Muscle of back (tissue), 13 donors: ENCODE measurements around the gene PHLPP2. TPM values are rescaled to one million over a fixed set of nuclear protein-coding genes. Genes with fewer than 3 reads are reported as not detected.
A peak's percentile ranks its signal among the peaks of the same experiment; 100 is the strongest.

Experiments used
- DNase-seq, 3 donors: peaks; one replicate each; pipeline versions ENCODE4 v3.0.0 to v3.0.0-alpha.2; 2013
- long read RNA-seq, 9 donors: transcript quantifications; one replicate each; lab custom pipeline, GENCODE V29; 2026
- polyA plus RNA-seq, 10 donors: library from polyadenylated mRNA; unstranded; fragments of 120-200 nt; gene quantifications; one replicate each; pipeline ENCODE4 v1.2.1, GENCODE V29; 2013; ENCODE audit not compliant: insufficient read length in 10 of 10

Gene PHLPP2, protein sequence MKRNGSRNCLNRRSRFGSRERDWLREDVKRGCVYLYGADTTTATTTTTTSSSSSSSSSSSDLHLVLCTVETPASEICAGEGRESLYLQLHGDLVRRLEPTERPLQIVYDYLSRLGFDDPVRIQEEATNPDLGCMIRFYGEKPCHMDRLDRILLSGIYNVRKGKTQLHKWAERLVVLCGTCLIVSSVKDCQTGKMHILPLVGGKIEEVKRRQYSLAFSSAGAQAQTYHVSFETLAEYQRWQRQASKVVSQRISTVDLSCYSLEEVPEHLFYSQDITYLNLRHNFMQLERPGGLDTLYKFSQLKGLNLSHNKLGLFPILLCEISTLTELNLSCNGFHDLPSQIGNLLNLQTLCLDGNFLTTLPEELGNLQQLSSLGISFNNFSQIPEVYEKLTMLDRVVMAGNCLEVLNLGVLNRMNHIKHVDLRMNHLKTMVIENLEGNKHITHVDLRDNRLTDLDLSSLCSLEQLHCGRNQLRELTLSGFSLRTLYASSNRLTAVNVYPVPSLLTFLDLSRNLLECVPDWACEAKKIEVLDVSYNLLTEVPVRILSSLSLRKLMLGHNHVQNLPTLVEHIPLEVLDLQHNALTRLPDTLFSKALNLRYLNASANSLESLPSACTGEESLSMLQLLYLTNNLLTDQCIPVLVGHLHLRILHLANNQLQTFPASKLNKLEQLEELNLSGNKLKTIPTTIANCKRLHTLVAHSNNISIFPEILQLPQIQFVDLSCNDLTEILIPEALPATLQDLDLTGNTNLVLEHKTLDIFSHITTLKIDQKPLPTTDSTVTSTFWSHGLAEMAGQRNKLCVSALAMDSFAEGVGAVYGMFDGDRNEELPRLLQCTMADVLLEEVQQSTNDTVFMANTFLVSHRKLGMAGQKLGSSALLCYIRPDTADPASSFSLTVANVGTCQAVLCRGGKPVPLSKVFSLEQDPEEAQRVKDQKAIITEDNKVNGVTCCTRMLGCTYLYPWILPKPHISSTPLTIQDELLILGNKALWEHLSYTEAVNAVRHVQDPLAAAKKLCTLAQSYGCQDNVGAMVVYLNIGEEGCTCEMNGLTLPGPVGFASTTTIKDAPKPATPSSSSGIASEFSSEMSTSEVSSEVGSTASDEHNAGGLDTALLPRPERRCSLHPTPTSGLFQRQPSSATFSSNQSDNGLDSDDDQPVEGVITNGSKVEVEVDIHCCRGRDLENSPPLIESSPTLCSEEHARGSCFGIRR (N-terminal part only)
- polyA plus RNA-seq: 1 to 10 TPM; 4.9 to 7.8 (median 6.3) TPM
- long read RNA-seq, donor 1: 0 reads
- long read RNA-seq, donor 2: 0 reads
- long read RNA-seq, donor 3: 0 reads
- long read RNA-seq, donor 4: 0 reads
- long read RNA-seq, donor 5: 0 reads
- long read RNA-seq, donor 6, partial matches to known transcripts: 5 of 5 reads
- long read RNA-seq, donor 6, other reads (novel, unspliced or antisense): 0 of 5 reads
- long read RNA-seq, donor 7, full-length matches to known transcripts: 1 of 1 reads
- long read RNA-seq, donor 7, partial matches to known transcripts: 0 of 1 reads
- long read RNA-seq, donor 7, other reads (novel, unspliced or antisense): 0 of 1 reads
- long read RNA-seq, donor 8: 0 reads
- long read RNA-seq, donor 9: 0 reads

GRCh38 chr16:71724320-71724751 lies at the start of gene PHLPP2:
Gene PHLPP2 (minus strand): TSS chr16:71724701. CDS start chr16:71714795, 9,906 bp downstream.
- no peak for DNase-seq

DNA sequence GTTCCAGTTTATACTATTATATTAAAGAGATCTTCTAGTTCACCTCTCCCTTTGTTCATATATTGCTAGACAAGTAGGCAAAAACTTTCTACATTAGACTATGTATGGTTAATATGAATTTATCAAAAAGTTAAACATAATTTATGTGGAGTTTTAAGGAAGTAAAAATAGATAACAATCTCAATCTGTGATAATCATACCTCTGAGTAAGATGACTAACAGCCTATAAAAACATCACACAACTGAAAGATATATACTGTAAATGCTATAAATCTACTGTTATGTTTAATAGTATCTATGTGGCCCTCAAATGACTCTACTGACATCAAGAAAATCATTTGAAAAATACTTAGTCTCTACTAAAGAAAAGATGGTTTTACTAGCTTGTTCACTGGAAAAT lies 47.1 kb upstream of the PHLPP2 start:
- DNase-seq: no peak

DNA sequence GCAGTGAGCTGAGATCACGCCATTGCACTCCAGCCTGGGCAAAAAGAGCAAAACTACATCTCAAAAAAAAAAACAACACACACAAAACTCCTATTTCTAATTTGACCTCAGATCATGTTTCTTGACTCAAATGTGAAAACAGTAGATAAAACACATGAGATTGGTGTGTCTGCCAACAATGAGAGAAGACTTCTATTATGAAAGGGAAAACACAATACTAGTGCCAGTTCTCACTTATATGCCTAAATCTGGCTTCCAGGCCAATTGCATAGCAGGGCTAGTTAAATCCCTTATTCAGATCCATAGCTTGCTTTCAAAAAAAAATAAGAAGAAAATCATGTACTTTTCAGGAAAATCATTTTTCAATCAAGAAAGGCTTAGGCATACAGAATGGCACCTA lies 44.7 kb upstream of the PHLPP2 start:
- no peak for DNase-seq

DNA sequence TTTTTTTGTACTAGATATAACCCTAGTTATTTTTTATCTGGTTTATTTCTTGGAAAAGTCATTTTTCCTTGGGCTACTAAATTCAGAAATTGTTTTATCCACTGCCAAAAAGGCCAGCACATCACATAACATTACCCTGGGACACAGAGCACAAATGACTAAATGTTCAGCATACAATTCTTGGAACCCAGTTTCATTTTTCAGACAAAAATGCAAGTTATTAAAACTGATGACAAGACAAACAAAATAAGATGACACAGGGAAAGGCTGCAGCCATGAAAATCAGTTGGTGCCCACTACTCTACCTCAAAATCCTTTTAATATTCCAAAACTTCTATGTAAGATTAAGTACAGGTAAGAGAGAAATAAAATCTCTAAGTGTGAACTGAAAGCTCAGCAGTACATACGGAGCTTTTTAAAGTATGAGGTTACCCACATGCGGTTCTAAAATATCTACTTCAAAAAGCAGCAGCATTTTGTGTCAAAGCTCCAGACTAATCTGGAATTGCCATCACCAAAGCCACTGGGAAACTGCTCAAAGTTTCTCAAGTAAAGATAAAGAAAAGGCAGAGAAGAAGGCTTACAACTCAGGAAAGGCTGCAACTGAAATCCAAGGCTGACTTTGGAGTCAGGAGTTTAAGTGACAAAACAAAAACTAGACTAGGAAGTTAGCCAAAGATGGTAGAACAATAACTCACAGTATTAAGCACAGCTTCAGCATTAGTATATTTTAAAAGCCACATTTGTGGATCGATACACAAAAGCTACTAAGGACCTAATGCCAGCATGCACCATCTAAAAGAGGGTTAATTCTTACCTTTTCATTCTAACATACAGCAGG lies 42.8 kb upstream of the PHLPP2 start:
- no peak for DNase-seq

- DNase-seq: peak in 1 of 3 donors; percentile 49
Observed at GRCh38 chr16:71762186-71762585, 37.7 kb upstream of the PHLPP2 start.

DNA sequence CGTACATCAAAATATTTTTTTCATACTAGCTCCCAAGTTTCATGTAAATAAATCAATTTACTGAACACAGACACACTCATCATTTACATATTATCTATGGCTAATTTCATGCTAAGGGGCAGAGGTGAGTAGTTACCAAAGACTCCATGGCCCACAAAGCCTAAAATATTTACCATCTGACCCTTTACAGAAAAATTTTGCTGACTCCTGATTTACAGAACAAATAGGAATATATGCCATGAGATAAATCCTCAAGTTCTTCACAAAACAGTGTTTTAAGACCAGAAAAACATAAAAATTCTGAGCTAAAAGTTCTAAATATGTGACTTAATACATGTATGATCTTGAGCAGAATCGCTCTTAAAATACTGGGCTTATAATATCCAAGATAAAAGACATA lies 36.6 kb upstream of the PHLPP2 start:
- no peak for DNase-seq

GRCh38 chr16:71758293-71758760 lies 33.8 kb upstream of the PHLPP2 start:
- no peak for DNase-seq

DNA sequence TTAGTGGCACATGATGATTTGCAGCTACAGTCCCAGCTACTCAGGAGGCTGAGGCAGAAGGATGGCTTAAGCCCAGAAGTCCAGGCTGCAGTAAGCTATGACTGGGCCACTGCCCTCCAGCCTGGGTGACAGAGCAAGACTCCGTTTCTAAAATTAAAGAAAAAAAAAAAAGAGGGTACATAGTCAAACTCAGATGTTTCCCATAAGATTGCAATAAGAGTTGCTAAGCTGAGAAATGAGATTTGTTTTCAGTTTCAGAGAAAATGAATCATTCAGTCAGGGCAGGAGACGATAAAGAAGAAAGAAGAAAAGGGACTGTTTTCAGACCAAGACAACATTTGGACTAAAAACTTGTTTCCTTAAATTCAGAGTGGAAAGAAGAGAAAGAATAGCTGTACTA lies 30.2 kb upstream of the PHLPP2 start:
- no peak for DNase-seq

GRCh38 chr16:71754108-71754507 lies 29.6 kb upstream of the PHLPP2 start:
- DNase-seq: no peak

DNA sequence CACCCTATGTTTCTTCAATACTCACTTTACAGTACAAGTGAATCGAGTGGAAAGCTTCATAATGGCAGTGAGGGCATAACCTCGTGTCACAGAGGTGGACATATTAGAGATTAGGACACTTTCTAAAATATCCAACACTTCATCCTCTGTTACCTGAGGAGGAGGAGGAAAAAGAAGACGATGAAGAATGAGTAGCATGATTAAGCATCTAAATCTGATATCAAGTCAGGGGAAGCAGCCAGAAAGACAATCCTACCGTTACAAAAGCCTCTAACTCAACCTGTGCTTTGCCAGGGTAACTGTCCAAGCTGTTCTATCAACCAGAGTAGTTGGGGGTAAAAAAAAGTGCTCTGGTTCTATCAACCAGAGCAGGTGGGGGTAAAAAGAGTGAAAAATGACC lies 23.7 kb upstream of the PHLPP2 start:
- no peak for DNase-seq

GRCh38 chr16:71746442-71747046 lies 22.0 kb upstream of the PHLPP2 start:
- peak in 2 of 3 donors; percentile 9 to 23 for DNase-seq

DNA sequence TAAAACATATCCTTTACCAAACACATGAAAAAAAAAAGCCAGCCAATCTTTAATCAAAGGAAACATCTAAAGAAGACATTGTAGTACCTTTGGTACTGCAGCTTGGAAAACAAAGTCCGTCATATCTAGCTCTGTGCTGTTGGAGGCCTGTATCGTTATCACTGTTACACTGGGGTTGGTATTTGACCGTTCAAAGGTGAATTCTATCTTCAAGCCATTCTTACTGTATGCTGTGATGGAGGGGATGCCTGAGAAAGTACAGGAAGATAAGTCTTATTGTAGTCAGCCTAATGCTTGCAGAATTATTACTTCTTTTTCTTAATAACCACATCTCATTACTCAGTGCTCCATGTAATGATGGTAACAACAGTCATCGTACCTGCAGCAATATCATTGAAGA lies 14.4 kb upstream of the PHLPP2 start:
- no peak for DNase-seq

DNA sequence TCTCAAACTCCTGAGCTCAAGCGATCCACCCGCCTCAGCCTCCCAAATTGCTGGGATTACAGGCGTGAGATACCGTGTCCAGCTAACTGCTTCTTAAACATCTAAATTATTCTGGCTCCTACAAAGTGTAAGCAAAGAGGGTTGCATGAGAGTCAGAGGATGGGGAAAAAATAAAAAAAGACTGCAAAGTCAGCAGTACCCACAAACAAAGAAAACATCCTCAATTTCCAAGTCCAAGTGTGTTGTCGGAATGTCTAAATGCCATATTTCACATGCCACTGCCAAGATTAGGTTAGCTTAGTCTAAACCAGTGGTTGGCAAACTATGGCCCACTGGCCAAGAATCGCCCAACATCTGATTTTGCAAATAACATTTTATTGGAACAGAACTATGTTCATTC lies 13.0 kb upstream of the PHLPP2 start:
- no peak for DNase-seq

- no peak for DNase-seq
Observed at GRCh38 chr16:71734511-71734910, 10.0 kb upstream of the PHLPP2 start.

- DNase-seq: no peak
Observed at GRCh38 chr16:71732587-71732986, 8.1 kb upstream of the PHLPP2 start.

DNA sequence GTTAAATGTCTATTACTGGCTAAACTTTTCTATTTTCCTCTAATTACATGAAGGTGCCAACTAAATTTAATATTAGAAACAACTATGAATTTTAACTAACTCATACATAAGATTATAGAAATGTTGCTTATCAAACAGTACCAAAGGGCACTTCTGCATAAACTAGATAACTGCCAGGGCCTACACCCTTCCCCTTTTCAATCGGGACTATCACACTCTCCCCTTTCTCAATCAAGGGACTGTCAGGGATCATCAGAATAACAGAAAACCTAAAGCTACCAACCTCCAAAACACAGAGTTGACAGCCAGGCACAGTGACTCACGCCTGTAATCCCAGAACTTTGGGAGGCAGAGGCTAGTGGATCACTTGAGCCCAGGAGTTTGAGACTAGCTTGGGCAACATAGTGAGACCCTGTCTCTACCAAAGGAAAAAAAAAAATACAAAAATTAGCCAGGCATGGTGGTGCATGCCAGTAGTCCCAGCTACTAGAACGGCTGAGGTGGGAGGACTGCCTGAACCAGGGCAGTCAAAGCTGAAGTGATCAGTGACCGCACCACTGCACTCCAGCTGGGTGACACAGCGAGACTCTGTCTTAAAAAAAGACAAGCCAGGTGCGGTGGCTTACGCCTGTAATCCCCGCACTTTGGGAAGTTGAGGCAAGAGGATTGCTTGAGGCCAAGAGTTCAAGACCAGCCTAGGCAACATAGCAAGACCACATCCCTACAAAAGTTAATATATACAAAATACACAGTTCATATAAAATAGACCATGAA lies 3.2 kb upstream of the PHLPP2 start:
- no peak for DNase-seq

DNA sequence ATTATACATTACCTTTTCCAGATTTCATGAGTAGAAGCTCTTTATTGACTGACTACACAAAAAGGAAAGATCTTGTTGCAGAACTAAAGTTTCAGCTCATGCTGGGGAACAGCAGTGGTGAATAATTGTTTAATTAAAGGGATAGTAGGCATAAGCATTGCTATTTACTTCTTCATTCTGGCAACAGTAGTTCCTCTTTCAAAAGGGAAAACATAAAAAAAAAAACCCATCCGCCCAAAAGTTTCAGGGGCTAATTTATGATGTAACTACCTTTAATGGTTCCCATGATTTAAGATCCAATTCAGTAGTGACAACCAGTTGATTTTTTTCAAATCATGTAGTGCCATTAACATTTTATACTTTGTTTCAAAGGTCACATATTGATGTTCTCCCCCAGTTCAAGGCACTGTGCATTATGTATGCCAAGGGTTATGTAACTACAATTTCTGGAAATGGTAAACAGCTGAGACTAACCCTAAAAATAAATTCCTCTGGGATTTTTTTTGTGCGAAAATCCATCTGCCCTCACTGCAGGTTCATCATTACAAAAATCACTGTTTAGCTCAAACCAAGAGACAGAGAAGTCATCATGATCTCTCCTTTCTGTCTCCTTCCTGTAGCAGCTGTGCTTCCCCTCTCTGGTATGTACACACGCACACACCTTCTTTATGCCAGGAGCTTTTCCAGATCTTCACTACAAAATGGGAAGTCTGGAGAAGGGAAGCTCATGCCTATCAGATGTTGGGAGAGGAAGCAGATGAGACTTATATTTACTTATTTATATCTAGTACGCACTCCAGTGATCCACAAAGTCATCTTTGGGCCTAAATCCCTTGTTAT lies 2.2 kb upstream of the PHLPP2 start:
- DNase-seq: no peak
